Left cardiac atrium (tissue), 2 donors: ENCODE results near the gene XK. TPM values are rescaled to one million over a fixed set of nuclear protein-coding genes. Genes with fewer than 3 reads are reported as not detected.

Experiments used
- total RNA-seq, 2 donors: library from RNA; stranded (reverse); fragmentation: NEBNext Ultra II Directional; extraction: Animal tissue kit (Norgen Biotek cat#: 25700); gene quantifications; one replicate each; pipeline ENCODE4 v1.2.1, GENCODE V29; 2021
- donor health status: DM: no; HTN: yes; CAD: no; lungs with severe emphysema.
- donor health status: DM: yes; HTN: yes; CAD: no.

Gene XK
- total RNA-seq, 2 donors from 2014 or later = 4.4 to 6.0 TPM

Other genes starting within 250 kb of the XK start
- gene LANCL3, start 114.1 kb upstream of the XK start, total RNA-seq = under 1 TPM; 0.06 to 0.31 TPM
- gene CYBB, start 94.3 kb downstream of the XK start, total RNA-seq = 10 to 100 TPM; 30.0 to 75.1 TPM
- 10 to 100 TPM; 17.6 to 29.1 TPM for gene DYNLT3, start 161.8 kb downstream of the XK start, total RNA-seq